SJCRH30 (cell line): ENCODE results near the gene TTLL10. TPM values are rescaled to one million over a fixed set of nuclear protein-coding genes. Genes with fewer than 3 reads are reported as not detected.

Source experiments
- DNase-seq, 2 experiments: peaks; one replicate each; pipeline ENCODE4 v3.0.0-alpha.2; 2015 to 2020
- H3K27ac ChIP-seq: fragments of 250-450 bp; sonication (Bioruptor Pico); 2 replicates; pipeline ENCODE4 v1.5.1; 2020; ENCODE audit warnings: mild to moderate bottlenecking, moderate library complexity
- H3K27me3 ChIP-seq: fragments of 250-450 bp; sonication (Bioruptor Pico); 2 replicates; pipeline ENCODE4 v1.5.1; 2020; ENCODE audit warnings: mild to moderate bottlenecking, moderate library complexity
- H3K36me3 ChIP-seq: fragments of 250-450 bp; sonication (Bioruptor Pico); 2 replicates; pipeline ENCODE4 v1.5.1; 2020; ENCODE audit warnings: mild to moderate bottlenecking, moderate library complexity
- H3K4me1 ChIP-seq: fragments of 250-450 bp; sonication (Bioruptor Pico); 2 replicates; pipeline ENCODE4 v1.5.1; 2020; ENCODE audit warnings: mild to moderate bottlenecking, moderate library complexity
- H3K4me3 ChIP-seq: fragments of 250-450 bp; sonication (Bioruptor Pico); 2 replicates; pipeline ENCODE4 v1.5.1; 2020; ENCODE audit warnings: mild to moderate bottlenecking, moderate library complexity
- H3K9me3 ChIP-seq: fragments of 250-450 bp; sonication (Bioruptor Pico); replicated peaks from 2 replicates; pipeline ENCODE4 v1.5.1; 2020; ENCODE audit warnings: mild to moderate bottlenecking, moderate library complexity
- total RNA-seq: library from RNA; depleted of rRNA; stranded (reverse); fragments of >200 nt; shearing (Covaris generic); gene quantifications from 2 replicates; pipeline ENCODE4 v1.2.3, GENCODE V29; 2014

Gene TTLL10
- total RNA-seq, 1 experiment from 2014 or later: 0.42 TPM

DNA sequence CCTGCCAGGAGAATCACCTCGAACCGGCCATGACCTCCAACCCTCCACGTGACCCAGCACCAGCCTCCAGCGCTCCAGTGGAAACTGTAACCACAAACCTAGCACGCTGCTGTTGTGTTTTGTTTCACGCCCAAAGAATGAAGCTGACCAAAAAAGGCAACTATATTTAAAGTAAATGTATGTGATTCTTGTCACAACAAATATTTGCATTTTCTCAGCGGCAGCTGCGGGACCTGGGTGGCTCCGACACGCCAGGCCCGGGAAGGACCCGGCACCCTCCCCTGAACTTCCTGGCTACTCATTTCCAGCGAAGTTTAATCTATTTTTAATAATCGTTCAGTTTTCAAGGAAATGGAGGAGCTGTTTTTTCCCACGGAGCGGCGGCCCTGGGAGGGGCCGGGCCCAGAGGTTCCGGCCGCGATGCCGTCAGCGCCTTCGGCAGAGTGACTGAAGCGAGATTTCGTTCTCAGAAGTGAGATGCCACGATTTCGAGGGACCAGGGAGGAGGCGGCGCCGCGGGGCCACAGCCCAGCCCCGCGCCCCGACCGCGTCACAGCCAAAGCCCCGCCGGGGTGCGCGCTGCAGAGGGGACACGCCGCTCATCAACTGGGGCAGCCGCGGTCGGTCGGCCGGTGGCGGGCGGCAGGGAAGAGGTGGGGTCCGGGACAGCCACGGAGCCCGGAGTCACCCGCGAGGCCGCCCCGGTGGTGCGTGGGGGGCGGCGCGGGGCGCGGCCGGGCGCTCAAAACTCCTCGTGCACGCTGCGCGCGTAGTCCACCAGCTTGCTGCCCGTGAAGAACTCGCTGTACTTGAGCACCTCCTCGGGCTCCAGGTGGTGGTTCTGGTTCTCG, 43.3 kb downstream of the TTLL10 start:
- Histone ChIP-seq H3K9me3 (no peaks in the 10 kb centered on the region), H3K36me3 (peaks cover 46% of the 10 kb centered on the region), H3K27me3 (no peaks in the 10 kb centered on the region), H3K4me1 (peaks cover 8% of the 10 kb centered on the region; the same call in 1 of the 2 replicates), H3K27ac (no peak overlapping the region), H3K4me3 (no peak overlapping the region)
- no peak for DNase-seq

DNA sequence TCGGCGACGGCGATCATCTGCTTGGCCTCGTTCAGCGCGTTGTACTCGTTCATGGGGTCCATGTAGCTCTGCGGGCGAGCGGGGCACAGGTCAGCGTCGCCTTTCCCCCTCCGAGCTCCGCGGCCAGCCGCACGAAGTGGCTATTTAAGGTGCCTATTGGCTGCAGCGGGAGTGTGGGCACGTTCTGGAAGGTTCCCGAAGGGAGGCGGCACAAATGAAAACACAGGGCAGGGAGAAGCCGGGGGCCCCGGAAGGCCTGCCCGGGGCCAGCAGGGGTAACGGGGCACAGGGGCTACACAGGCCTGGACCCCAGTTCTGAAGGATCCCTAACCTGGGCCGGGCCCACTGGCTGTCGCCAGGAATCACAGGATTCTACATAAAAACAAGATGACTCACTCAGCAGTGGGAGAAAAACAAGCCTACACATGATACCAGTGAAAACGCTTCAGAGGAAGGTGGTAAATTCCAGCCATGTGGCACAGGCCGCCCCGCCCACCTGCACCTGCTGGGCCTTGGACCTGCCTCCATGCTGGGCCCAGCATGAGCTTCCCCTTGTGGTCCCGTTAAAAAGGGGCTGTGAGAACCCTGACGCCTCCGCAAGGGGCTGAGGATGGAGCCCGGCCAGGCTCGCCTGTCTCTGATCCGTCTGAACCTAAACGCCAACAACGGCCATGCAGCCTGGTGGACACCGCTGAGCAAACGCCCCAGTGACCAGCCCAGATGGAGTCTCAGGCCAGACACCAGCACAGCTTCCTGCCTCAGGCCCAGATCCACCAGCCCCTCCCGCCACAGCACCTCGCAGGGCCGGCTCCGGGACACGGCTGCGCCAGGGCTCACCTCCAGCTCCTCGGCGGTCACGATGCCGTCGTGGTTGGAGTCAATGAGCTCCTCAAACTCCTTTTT, 44.2 kb downstream of the TTLL10 start:
- Histone ChIP-seq H3K36me3 (peaks cover 55% of the 10 kb centered on the region), H3K9me3 (no peaks in the 10 kb centered on the region), H3K4me1 (peaks cover 5% of the 10 kb centered on the region; the same call in 1 of the 2 replicates), H3K27ac (no peak overlapping the region), H3K4me3 (no peak overlapping the region), H3K27me3 (no peaks in the 10 kb centered on the region)
- DNase-seq: no peak

DNA sequence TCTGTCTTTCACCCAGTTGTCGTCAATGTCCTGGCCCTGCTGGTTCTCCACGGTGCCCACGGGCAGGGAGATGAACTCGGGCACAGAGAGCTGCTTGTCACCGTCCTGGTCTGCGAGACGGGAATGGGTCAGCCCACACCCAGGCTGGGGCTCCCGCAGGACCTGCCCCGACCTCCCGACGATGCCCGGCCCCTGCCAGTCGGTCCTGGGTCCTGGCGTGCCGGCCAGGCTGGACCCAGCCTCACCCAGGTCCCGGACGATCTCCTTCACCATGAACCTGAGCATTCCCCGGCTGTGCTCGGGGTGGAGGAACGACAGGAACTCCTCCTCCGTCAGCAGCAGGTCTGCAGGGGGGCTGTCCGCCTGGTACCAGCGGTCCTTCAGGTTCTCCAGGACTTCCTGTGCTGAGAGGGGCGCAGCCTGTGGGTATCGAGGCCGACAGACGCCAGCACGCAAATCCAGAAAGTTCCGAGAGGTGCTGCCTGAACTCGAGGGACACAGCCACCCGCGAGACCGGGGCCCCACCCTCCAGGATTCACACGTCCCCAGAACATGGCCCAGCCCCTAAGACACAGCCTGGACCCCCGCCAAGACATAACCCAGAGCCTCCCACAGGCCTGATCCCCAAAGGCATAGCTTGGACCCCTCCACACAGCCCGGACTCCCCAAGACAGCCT, 45.0 kb downstream of the TTLL10 start:
- H3K4me1 ChIP-seq: no peaks in the 10 kb centered on the region; the same call in 1 of the 2 replicates
- no peaks in the 10 kb centered on the region for H3K9me3 ChIP-seq
- no peak overlapping the region for H3K27ac ChIP-seq
- H3K4me3 ChIP-seq: no peak overlapping the region
- no peak for DNase-seq
- peaks cover 60% of the 10 kb centered on the region for H3K36me3 ChIP-seq
- no peaks in the 10 kb centered on the region for H3K27me3 ChIP-seq

DNA sequence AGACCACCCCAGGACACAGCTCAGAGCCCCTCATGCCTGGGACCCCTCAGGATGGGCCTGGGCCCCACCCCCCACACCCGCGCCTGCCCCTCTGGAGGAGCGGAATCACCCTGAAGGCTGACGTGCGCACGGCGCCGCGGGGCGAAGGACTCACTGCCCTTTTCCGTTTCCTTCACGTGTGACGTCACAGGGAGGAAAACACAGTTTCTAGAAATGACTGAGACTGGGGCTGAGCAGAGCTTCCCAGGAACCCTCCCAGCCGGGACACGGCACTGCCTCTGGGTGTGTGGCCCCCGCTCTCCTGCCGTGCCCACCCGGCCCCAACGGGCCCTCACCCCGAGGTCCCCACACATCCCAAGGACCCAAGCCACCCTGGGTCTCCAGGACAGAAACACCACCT, 45.7 kb downstream of the TTLL10 start:
- H3K36me3 ChIP-seq: peaks cover 65% of the 10 kb centered on the region
- H3K27me3 ChIP-seq: no peaks in the 10 kb centered on the region
- no peaks in the 10 kb centered on the region; the same call in 1 of the 2 replicates for H3K4me1 ChIP-seq
- H3K9me3 ChIP-seq: no peaks in the 10 kb centered on the region
- H3K4me3 ChIP-seq: no peak overlapping the region
- no peak for DNase-seq
- H3K27ac ChIP-seq: no peak overlapping the region

DNA sequence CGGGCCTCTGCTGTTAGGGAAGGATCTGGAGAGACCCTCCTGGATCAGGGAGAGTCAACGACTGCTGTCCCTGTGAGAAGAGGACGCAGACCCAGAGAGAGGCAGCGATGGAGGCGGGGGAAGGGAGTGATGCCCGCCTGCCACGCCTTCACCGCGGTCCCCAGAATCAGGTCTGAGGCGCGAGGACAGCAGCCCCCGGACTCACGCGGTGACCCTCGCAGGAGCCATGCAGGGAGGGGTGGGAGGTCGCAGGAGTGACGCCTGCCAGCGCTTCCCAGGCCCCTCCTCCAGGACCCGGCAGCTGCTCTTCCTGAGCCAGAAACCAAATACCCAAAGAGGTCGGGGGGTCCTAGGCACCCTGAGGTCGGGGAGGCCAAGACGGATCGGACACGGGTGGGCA, 46.5 kb downstream of the TTLL10 start:
- DNase-seq: no peak
- H3K4me3 ChIP-seq: no peak overlapping the region
- H3K4me1 ChIP-seq: no peaks in the 10 kb centered on the region; the same call in 1 of the 2 replicates
- no peaks in the 10 kb centered on the region for H3K9me3 ChIP-seq
- no peak overlapping the region for H3K27ac ChIP-seq
- H3K27me3 ChIP-seq: no peaks in the 10 kb centered on the region
- H3K36me3 ChIP-seq: peaks cover 74% of the 10 kb centered on the region

DNA sequence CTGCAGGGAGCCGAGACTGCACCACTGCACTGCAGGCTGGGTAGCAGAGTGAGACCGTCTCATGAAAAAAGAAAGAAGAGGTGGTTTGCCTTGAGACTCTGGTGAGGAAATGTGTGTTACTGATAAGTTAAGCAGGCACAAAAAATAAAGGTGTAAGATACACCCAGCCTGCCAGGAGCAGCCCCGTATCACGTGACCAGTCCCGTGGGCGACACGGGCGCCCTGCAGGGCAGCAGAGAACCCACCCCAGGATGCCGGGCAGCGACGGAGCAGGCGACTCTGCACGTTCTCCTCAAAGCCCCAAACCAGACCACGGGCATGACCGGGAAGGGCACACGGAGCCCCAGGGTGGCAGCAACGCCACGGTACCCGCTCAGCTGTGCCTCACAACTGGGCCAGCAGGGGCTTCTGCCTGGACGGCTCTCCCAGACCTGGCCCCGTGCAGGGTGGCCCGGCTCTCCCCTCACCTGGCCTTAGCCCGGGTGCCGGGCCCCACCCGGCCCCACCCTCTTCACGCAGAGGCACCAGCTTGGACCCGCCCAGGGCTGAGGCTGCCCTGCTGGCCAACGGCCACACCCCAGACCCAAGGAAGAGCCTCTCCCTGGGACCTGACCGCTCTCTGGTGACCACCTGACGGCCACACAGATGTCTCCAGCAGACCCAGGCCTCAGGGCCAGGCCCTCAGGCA, 48.4 kb downstream of the TTLL10 start:
- DNase-seq: no peak
- Histone ChIP-seq H3K9me3 (no peaks in the 10 kb centered on the region), H3K36me3 (peaks cover 87% of the 10 kb centered on the region), H3K27me3 (no peaks in the 10 kb centered on the region), H3K4me1 (no peaks in the 10 kb centered on the region), H3K27ac (no peak overlapping the region), H3K4me3 (no peak overlapping the region)

DNA sequence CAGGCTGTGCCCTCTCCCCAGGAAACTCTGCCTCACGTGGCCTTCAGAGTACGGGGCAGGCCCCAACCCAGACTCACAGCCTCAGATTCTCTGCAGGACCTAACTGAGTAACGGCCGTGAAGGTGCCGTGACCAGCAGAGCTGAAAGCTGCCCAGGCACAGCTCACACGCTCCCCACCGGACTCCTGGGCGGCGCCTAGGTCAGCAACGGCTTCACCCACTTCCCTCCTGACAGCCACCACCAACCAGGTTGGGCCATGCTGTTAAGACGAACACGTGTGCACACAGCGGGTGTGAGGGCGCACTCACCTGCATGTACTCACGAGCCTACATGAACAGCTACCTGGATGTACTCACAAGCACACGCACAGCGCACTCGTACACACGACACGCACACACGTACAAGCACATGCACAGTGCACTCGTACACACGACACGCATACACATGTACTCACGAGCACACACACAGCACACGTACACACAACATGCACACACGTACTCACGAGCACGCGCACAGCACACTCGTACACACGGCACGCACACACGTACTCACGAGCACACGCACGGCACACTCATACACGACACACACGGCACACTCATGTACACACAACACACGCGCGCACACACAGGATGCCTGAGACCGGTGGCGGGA, 49.0 kb downstream of the TTLL10 start:
- Histone ChIP-seq H3K27me3 (no peaks in the 10 kb centered on the region), H3K4me1 (no peaks in the 10 kb centered on the region), H3K9me3 (no peaks in the 10 kb centered on the region), H3K4me3 (no peak overlapping the region), H3K27ac (no peak overlapping the region), H3K36me3 (peaks cover 87% of the 10 kb centered on the region)
- DNase-seq: no peak

DNA sequence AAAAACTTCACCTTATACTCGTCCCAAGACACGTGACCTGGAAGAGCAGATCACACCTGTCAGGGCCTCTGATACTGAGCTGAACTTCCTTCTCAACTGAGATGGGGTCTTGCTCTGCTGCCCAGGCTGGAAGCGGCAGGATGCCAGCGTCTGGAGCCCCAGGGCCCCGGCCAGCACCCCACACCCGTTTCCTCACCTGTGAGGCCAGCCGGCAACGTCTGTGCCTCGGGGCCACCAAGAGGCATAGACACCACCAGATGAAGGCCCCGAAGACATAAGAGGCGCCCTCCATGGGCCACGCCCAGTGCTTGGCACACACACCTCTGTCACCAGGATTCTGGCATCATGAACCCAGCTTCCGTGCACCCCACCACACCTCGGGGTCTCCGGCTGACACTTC, 49.6 kb downstream of the TTLL10 start:
- H3K27ac ChIP-seq: no peak overlapping the region
- DNase-seq: no peak
- no peaks in the 10 kb centered on the region for H3K27me3 ChIP-seq
- H3K4me1 ChIP-seq: no peaks in the 10 kb centered on the region
- H3K4me3 ChIP-seq: no peak overlapping the region
- H3K9me3 ChIP-seq: no peaks in the 10 kb centered on the region
- peaks cover 87% of the 10 kb centered on the region for H3K36me3 ChIP-seq

DNA sequence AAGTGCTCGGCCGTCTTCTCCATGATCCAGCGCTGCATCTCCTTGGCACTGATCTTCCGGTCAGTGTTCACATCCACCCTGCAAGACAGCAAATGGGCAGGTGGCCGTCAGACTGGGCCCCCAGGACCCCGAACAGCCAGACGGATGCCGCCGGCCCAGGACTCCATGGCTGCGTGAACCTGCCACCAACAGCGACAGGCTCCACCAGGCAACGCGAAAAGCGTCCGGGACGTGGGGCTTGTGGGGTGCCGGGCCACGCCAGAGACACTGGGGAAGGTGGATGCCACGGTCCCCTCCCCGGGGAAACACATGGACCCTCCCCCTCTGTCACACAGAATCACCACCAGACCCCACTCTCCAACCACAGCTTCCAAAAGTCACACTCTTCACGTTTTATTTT, 50.2 kb downstream of the TTLL10 start:
- Histone ChIP-seq H3K4me1 (no peaks in the 10 kb centered on the region), H3K27me3 (no peaks in the 10 kb centered on the region), H3K36me3 (peaks cover 86% of the 10 kb centered on the region), H3K4me3 (no peak overlapping the region), H3K27ac (no peak overlapping the region), H3K9me3 (no peaks in the 10 kb centered on the region)
- no peak for DNase-seq

DNA sequence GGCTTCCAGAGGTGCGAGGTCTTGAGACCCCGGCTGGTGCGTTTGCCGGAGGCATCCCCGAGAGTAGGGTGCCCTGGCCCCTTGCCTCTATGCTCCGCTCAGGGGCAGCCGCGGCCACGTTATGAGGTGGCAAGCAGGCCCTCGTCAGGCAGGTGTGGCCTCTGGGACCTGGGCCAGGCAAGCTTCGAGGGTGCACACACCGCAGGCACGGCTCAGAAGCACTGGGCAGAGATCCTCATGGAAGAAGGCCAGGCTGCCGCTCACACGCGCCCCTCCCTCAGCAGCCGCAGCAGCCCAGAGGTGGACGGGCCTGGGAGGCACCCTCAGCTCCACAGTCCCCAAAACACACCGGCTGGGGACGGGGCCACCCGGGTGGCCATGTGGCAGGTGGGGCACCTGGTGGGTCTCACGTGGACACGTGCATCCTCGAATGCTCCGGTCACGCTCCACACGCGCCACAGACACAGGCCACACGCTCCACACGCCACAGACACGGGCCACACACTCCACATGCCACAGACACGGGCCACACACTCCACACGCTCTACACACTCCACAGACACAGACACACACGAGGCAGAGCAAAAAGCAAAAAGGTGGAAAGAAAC, 51.7 kb downstream of the TTLL10 start:
- Histone ChIP-seq H3K27ac (no peak overlapping the region), H3K4me3 (no peak overlapping the region), H3K27me3 (no peaks in the 10 kb centered on the region), H3K9me3 (no peaks in the 10 kb centered on the region), H3K4me1 (no peaks in the 10 kb centered on the region), H3K36me3 (peaks cover 77% of the 10 kb centered on the region)
- no peak for DNase-seq

DNA sequence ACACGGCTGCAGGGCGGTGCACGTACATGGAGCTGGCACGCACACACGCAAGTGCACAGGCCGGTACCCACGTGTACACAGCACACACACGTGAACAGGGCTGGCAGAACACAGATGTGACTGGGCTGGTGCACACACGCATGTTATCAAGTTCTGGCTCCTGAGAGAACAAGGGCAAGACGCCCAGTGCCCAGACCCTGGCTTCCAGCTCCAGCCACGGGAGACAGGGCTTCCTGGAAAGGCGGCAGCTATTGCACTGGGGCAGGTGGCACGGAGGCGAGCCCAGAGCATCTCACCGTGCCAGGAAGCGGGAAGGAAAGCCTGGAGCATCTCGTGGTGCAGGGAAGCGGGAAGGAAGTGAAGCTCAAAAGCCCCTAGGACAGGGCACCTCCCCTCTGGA, 52.2 kb downstream of the TTLL10 start:
- no peak overlapping the region for H3K27ac ChIP-seq
- H3K4me3 ChIP-seq: no peak overlapping the region
- H3K27me3 ChIP-seq: no peaks in the 10 kb centered on the region
- H3K9me3 ChIP-seq: no peaks in the 10 kb centered on the region
- no peaks in the 10 kb centered on the region for H3K4me1 ChIP-seq
- peaks cover 71% of the 10 kb centered on the region for H3K36me3 ChIP-seq
- DNase-seq: no peak

DNA sequence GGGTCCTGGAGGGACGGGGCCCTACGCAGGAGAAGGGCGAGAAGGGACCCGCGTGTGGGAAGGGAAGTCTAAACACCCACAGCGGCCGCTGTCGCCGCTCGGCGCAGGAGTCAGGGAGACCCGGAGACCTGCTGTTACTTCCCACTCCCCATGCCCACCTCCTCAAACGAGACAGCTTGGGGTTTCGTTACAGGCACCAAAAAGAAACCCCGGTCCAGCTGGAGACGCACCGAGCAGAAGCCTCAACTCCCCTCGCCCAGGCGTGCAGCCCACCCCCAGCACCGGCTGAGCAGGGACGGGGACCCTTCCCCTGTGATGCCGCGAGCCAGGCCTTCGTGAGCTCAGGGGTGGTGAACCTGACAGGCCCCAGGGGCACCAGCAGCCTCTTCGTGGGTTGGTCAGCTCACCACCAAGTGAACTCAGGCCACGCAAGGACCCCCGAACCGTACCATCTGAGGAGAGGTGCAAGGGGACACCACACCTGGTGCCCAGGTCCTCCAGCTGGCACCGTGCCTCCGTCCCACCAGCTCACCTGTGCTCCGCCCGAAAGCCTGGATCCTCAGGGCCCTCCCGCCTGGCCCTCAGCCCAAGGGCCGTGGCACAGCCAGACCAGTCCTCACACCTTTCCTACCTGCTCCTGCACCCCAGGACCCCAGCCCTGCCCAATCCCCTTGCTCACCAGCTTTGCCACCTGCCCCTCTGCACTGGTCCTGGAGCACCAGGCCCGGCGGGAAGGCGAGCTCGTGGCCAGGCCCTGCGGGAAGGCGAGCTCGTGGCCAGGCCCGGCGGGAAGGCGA, 53.1 kb downstream of the TTLL10 start:
- H3K36me3 ChIP-seq: peaks cover 62% of the 10 kb centered on the region
- no peaks in the 10 kb centered on the region for H3K27me3 ChIP-seq
- no peaks in the 10 kb centered on the region for H3K9me3 ChIP-seq
- DNase-seq: no peak
- no peak overlapping the region for H3K27ac ChIP-seq
- no peak overlapping the region for H3K4me3 ChIP-seq
- no peaks in the 10 kb centered on the region for H3K4me1 ChIP-seq

DNA sequence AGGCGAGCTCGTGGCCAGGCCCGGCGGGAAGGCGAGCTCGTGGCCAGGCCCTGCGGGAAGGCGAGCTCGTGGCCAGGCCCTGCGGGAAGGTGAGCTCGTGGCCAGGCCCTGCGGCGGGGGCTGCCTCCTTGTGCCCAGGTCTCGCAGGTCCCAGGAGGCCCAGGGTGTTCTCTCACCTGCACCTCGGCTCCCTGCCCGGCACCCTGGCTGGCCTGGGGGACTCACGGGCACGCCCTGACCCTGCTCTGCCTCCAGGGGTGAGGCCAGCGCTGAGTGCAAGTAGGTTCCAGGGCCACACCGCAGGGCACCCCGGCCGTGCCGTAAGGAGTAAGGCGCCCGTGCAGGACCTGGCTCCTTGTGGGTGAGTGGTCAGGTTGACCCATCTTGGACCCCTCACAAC, 53.7 kb downstream of the TTLL10 start:
- Histone ChIP-seq H3K9me3 (no peaks in the 10 kb centered on the region), H3K4me3 (no peak overlapping the region), H3K27ac (no peak overlapping the region), H3K36me3 (peaks cover 56% of the 10 kb centered on the region), H3K27me3 (no peaks in the 10 kb centered on the region), H3K4me1 (no peaks in the 10 kb centered on the region)
- no peak for DNase-seq
